Measurements from ENCODE around the gene MEIOB.
"Not testable (repeated sequence)": the region's sequence is repeated elsewhere in the genome, so short reads cannot be mapped to it uniquely, and the experiment has no call there.

The MEIOB gene

GRCh38 chr16:1810106-1810505 is 61.9 kb downstream of the MEIOB start:
- DNase-seq, result no peak

- DNase-seq, result no peak
Observed at GRCh38 chr16:1809281-1809801, 62.6 kb downstream of the MEIOB start.

GRCh38 chr16:1808691-1809090 is 63.3 kb downstream of the MEIOB start:
- no peak for DNase-seq

- no peak for DNase-seq
Observed at GRCh38 chr16:1807626-1808025, 64.3 kb downstream of the MEIOB start.

- DNase-seq, result no peak
Observed at GRCh38 chr16:1800701-1801100, 71.3 kb downstream of the MEIOB start.

GRCh38 chr16:1799263-1799662 is 72.7 kb downstream of the MEIOB start:
- DNase-seq, result not testable (repeated sequence)

GRCh38 chr16:1794908-1795666 is 76.9 kb downstream of the MEIOB start:
- no peak for DNase-seq

- DNase-seq, result no peak
Observed at GRCh38 chr16:1794221-1794871, 77.6 kb downstream of the MEIOB start.

- no peak for DNase-seq
Observed at GRCh38 chr16:1793578-1794220, 78.3 kb downstream of the MEIOB start, which contains the start of gene IGFALS. TSS of gene IGFALS (minus strand) at chr16:1793705. CDS start at chr16:1793652, 53 bp downstream.

- DNase-seq, result no peak
Observed at GRCh38 chr16:1792836-1793577, 79.0 kb downstream of the MEIOB start.

GRCh38 chr16:1791943-1792812 is 79.8 kb downstream of the MEIOB start:
- no peak for DNase-seq

GRCh38 chr16:1791256-1791942 is 80.6 kb downstream of the MEIOB start:
- DNase-seq, result no peak

GRCh38 chr16:1790611-1791255 is 81.2 kb downstream of the MEIOB start:
- no peak for DNase-seq

- DNase-seq, result no peak
Observed at GRCh38 chr16:1790261-1790610, 81.7 kb downstream of the MEIOB start.

- DNase-seq, result no peak
Observed at GRCh38 chr16:1789643-1790045, 82.3 kb downstream of the MEIOB start.

- no peak for DNase-seq
Observed at GRCh38 chr16:1788708-1789100, 83.3 kb downstream of the MEIOB start.

- no peak for DNase-seq
Observed at GRCh38 chr16:1788095-1788707, 83.8 kb downstream of the MEIOB start.

- no peak for DNase-seq
Observed at GRCh38 chr16:1787322-1788094, 84.5 kb downstream of the MEIOB start.

GRCh38 chr16:1787056-1787321 is 85.0 kb downstream of the MEIOB start:
- no peak for DNase-seq

All from right kidney (tissue), 1 donor.